Neural crest cell (in vitro differentiated cells): ENCODE results near the gene COG4. TPM values are rescaled to one million over a fixed set of nuclear protein-coding genes. Genes with fewer than 3 reads are reported as not detected.

Experiments used
- DNase-seq: peaks from one replicate; pipeline ENCODE4 v3.0.0; 2021; ENCODE audit warnings: low read depth, mixed read lengths, low spot score
- H3K27ac Mint-ChIP-seq: one replicate; pipeline ENCODE4 v1.8.0; 2021; ENCODE audit warnings: mild to moderate bottlenecking, mixed read lengths; ENCODE audit not compliant: unreplicated experiment
- H3K27me3 Mint-ChIP-seq: 2 replicates; pipeline ENCODE4 v1.8.0; 2021; ENCODE audit warnings: low read depth, mild to moderate bottlenecking, mixed read lengths
- H3K36me3 Mint-ChIP-seq: 2 replicates; pipeline ENCODE4 v1.8.0; 2021; ENCODE audit warnings: low read depth, mild to moderate bottlenecking, mixed read lengths
- H3K4me1 Mint-ChIP-seq: 2 replicates; pipeline ENCODE4 v1.8.0; 2021; ENCODE audit warnings: mixed read lengths
- H3K4me3 Mint-ChIP-seq: one replicate; pipeline ENCODE4 v1.8.0; 2021; ENCODE audit warnings: mild to moderate bottlenecking, mixed read lengths
- H3K9me3 Mint-ChIP-seq: 2 replicates; pipeline ENCODE4 v1.8.0; 2021; ENCODE audit warnings: mixed read lengths
- total RNA-seq: library from RNA; stranded (reverse); gene quantifications from 2 replicates; pipeline ENCODE4 v1.2.1, GENCODE V29; 2021
- TF ChIP-seq, protein P1 (sequence below): fragments of 200-600 bp; sonication (generic); conservative IDR thresholded peaks from 2 replicates; pipeline ENCODE4 v1.5.0; 2021; ENCODE audit warnings: antibody characterized with exemption, mild to moderate bottlenecking

COG4 gene
- total RNA-seq, 1 donor from 2014 or later: 82.7 TPM

DNA sequence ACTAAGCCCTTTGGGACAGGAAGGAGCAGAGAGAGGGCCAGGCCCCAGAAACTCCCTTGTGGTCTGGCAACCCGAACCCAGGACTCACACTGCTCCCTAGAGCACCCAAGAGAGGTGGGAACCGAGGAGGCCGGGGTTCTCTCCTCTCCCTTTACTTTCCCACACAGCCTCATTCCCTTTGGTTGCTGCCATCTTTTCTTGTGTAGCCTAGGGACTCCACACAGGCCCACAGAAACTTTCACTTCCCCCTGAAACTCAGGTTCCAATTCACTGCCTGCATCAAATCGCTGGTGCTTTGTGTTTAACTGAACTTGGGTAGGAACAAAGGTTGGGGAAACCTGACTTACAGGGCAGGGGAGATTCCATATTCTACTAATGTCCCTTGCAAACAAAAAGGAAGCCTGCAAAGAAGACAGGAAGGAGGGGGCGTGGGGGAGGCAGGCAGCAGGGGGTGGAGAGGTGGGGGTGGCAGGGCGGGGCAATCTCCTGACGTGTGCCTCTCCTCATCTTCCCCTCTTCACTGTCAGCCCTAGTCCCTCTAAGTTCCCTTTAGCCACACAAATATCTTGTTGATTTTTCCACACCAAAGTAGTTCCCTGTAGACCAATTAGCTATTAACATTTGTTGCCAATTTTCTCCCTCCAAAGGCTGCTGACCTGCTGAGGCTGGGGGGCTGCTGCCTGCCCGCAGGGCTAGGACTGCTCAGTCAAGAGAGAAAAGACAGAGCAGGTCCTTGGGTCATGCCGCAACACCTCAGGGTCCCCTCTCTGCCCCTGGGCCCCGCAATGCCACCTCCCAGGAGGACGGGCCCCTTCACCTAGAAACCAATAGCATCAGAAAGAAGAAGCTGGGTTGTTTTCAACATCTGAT lies 92.5 kb downstream of the COG4 start:
- H3K4me1 Mint-ChIP-seq: peaks cover 52% of the 10 kb centered on the region
- H3K4me3 Mint-ChIP-seq: peak overlapping the region; percentile 60
- H3K27ac Mint-ChIP-seq: peak overlapping the region; percentile 92
- H3K9me3 Mint-ChIP-seq: no peaks in the 10 kb centered on the region
- DNase-seq: no peak
- TF ChIP-seq, protein P1, sequence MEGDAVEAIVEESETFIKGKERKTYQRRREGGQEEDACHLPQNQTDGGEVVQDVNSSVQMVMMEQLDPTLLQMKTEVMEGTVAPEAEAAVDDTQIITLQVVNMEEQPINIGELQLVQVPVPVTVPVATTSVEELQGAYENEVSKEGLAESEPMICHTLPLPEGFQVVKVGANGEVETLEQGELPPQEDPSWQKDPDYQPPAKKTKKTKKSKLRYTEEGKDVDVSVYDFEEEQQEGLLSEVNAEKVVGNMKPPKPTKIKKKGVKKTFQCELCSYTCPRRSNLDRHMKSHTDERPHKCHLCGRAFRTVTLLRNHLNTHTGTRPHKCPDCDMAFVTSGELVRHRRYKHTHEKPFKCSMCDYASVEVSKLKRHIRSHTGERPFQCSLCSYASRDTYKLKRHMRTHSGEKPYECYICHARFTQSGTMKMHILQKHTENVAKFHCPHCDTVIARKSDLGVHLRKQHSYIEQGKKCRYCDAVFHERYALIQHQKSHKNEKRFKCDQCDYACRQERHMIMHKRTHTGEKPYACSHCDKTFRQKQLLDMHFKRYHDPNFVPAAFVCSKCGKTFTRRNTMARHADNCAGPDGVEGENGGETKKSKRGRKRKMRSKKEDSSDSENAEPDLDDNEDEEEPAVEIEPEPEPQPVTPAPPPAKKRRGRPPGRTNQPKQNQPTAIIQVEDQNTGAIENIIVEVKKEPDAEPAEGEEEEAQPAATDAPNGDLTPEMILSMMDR: no peak
- peaks cover 3% of the 10 kb centered on the region for H3K36me3 Mint-ChIP-seq
- H3K27me3 Mint-ChIP-seq: no peaks in the 10 kb centered on the region

Other genes starting within 250 kb of the COG4 start
- gene AARS1, start 234.0 kb downstream of the COG4 start, total RNA-seq: 128 and 129 TPM in 2 replicates
- gene DDX19B, start 224.4 kb downstream of the COG4 start, total RNA-seq: 39.7 and 45.2 TPM in 2 replicates
- 55.2 and 61.8 TPM in 2 replicates for gene DDX19A, start 176.7 kb downstream of the COG4 start, total RNA-seq
- gene ST3GAL2, start 84.5 kb downstream of the COG4 start, total RNA-seq: 37.5 and 41.8 TPM in 2 replicates
- 14.8 and 15.2 TPM in 2 replicates for gene FCSK, start 69.0 kb downstream of the COG4 start, total RNA-seq
- gene SF3B3, start 262 bp upstream of the COG4 start, total RNA-seq: 622 and 631 TPM in 2 replicates
- 0.16 and 0.47 TPM in 2 replicates for gene IL34, start 123.0 kb upstream of the COG4 start, total RNA-seq
- gene MTSS2, start 162.5 kb upstream of the COG4 start, total RNA-seq: 93.3 and 95.0 TPM in 2 replicates